Measurements from ENCODE around the gene WFDC10A.
A peak's percentile ranks its signal among the peaks of the same experiment; 100 is the strongest.
"Not testable (repeated sequence)": the region's sequence is repeated elsewhere in the genome, so short reads cannot be mapped to it uniquely, and the experiment has no call there.

The WFDC10A gene

DNA sequence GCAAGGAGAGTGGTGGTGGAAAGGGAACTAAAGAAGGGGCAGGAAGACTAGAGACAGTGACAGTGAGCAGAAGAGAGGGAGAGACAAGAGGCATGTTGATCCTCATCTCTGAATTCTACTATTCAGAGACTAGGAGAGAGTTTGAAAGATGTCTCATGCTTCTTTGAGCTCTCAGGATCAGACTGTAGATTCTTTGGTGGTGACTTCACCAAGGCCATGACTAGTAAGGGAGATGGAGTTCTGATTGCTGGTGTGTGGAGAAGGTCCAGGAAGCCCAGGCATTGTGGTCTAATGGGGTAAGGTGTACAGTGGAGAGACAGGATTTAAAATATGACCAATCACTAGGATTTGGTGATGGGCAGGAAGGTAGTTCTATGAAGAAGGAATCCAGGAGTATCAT lies 832 bp downstream of the WFDC10A start:
- H3K36me3 Mint-ChIP-seq, result no peaks in the 10 kb centered on the region
- H3K9me3 Mint-ChIP-seq, result no peaks in the 10 kb centered on the region
- DNase-seq (ENCODE audit: low spot score in 2 of 2) (no peak), ATAC-seq (no peak)
- H3K4me1 Mint-ChIP-seq, result no peaks in the 10 kb centered on the region
- H3K27ac Mint-ChIP-seq, result no peak overlapping the region
- H3K4me3 Mint-ChIP-seq, result no peak overlapping the region

DNA sequence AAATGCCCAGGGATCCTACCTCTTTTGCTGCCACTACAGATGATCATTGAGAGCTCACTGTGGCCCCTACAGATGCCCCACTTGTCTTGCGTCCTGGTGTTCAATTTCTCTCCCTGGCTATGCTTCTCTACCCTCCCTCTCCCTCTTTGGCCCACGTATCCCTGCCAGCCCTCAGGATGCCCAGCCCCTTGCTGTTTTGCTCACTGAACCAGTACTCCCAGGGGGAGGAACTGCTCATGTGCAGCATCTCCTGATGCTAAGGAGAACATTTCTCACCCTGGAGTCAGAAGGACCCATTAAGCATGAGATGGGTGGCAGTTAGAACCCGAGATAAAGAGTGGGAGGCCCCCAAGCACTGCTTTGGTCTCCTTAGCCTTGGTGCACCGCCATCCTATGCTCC lies 1.6 kb downstream of the WFDC10A start, which contains the start of gene WFDC9:
TSS of gene WFDC9 (minus strand) at position 101 of the 400 bp plus-strand sequence. CDS start 21,103 bp downstream, outside the sequence.
- DNase-seq (ENCODE audit: low spot score in 2 of 2), result no peak
- Mint-ChIP-seq H3K4me1 (no peaks in the 10 kb centered on the region), H3K36me3 (no peaks in the 10 kb centered on the region), H3K9me3 (no peaks in the 10 kb centered on the region), H3K4me3 (no peak within 1 kb of the TSS), H3K27ac (no peak within 1 kb of the TSS)
- no peak for ATAC-seq

DNA sequence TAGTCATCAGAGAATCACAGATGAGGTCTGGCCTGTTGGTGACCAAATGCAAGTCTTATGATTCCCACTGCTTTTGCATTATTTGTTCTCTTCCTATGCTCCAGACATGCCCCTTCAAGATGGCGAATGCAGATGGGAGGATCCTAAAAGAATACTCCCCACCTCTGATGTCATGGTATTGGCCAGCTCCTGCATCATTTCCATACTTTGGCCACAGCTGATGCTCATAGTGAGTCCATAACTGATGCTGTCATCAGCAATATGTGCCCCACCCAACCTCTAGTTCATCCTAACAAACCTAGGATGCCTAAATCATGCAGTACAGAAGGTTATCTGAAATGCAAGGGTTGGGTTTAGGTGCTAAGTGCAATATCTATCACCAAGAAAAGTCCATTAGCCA lies 7.0 kb downstream of the WFDC10A start:
- H3K9me3 Mint-ChIP-seq, result no peaks in the 10 kb centered on the region
- no peak for DNase-seq (ENCODE audit: low spot score in 2 of 2)
- H3K36me3 Mint-ChIP-seq, result no peaks in the 10 kb centered on the region
- no peak overlapping the region for H3K27ac Mint-ChIP-seq
- no peaks in the 10 kb centered on the region for H3K4me1 Mint-ChIP-seq
- no peak overlapping the region for H3K4me3 Mint-ChIP-seq
- no peak for ATAC-seq

DNA sequence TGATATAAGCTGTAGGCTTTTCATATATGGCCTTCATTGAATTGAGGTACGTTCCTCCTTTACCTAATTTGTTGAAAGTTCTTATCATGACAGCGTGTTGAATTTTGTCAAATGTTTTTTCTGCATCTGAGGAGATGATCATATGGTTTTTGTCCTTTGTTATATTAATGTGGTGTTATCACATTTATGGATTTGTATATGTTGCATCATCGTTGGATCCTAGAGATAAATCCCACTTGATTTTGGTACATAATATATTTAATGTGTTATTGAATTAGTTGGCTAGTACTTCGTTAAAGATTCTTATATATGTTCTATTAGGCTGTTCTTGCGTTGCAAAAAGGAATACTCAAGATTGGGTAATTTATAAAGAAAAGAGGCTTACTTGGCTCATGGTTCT lies 10.1 kb downstream of the WFDC10A start:
- H3K4me3 Mint-ChIP-seq, result no peak overlapping the region
- DNase-seq (ENCODE audit: low spot score in 2 of 2) (no peak), ATAC-seq (no peak)
- no peak overlapping the region for H3K27ac Mint-ChIP-seq
- no peaks in the 10 kb centered on the region for H3K36me3 Mint-ChIP-seq
- H3K9me3 Mint-ChIP-seq, result no peaks in the 10 kb centered on the region
- no peaks in the 10 kb centered on the region for H3K4me1 Mint-ChIP-seq

DNA sequence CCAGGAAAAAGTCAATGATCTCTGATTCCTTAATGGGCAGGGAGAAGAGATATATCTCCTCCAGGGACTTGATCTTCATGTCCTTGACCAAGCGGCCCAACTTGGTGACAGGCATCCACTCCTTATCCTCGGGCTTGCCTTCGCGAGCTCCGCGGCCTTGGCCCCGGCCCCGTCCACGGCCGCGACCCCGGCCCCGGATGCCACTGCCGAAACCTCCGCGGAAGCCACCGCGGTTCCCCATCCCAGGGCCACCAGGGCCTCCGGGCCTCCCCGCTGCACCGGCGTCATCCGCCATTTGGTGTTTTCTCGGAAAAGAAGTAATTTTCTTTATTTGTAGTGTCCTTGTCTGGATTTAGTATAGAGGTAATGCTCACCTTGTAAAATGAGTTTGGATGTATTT lies 11.5 kb downstream of the WFDC10A start:
- not testable (repeated sequence) for H3K4me3 Mint-ChIP-seq; H3K9me3 Mint-ChIP-seq; ATAC-seq; H3K4me1 Mint-ChIP-seq; H3K27ac Mint-ChIP-seq; H3K36me3 Mint-ChIP-seq; DNase-seq (ENCODE audit: low spot score in 2 of 2)

DNA sequence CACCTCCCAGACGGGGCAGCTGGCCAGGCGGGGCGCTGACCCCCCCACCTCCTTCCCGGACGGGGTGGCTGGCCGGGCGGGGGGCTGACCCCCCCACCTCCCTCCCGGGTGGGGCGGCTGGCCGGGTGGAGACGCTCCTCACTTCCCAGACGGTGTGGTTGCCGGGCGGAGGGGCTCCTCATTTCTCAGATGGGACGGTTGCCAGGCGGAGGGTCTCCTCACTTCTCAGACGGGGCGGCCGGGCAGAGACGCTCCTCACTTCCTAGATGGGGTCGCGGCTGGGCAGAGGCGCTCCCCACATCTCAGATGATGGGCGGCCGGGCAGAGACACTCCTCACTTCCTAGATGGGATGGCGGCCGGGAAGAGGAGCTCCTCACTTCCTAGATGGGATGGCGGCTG lies 16.3 kb downstream of the WFDC10A start:
- DNase-seq (ENCODE audit: low spot score in 2 of 2); H3K36me3 Mint-ChIP-seq; H3K4me1 Mint-ChIP-seq; ATAC-seq; H3K4me3 Mint-ChIP-seq; H3K27ac Mint-ChIP-seq; H3K9me3 Mint-ChIP-seq: not testable (repeated sequence)

DNA sequence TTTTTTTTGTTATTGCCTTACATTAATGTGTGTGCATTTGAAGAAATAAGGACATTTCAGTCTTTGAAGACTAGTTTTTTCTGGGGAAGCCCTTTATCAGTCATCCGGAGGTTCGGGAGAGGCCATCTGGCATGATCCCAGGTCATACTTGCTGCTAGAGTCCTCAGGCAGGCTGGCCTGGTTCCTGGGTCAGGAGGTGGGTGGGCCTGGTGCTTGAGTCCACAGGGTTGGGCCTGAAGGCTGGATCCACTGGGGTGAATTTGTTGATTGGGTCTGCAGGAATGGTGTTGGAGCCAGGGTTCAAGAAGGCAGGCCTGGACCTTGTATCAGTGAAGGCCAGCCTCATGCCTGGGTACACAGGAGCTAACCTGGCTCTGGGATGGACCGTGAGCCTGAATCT lies 17.3 kb downstream of the WFDC10A start:
- DNase-seq (ENCODE audit: low spot score in 2 of 2), result no peak
- Mint-ChIP-seq H3K27ac (no peak overlapping the region), H3K4me3 (no peak overlapping the region), H3K36me3 (no peaks in the 10 kb centered on the region), H3K4me1 (no peaks in the 10 kb centered on the region), H3K9me3 (no peaks in the 10 kb centered on the region)
- no peak for ATAC-seq

DNA sequence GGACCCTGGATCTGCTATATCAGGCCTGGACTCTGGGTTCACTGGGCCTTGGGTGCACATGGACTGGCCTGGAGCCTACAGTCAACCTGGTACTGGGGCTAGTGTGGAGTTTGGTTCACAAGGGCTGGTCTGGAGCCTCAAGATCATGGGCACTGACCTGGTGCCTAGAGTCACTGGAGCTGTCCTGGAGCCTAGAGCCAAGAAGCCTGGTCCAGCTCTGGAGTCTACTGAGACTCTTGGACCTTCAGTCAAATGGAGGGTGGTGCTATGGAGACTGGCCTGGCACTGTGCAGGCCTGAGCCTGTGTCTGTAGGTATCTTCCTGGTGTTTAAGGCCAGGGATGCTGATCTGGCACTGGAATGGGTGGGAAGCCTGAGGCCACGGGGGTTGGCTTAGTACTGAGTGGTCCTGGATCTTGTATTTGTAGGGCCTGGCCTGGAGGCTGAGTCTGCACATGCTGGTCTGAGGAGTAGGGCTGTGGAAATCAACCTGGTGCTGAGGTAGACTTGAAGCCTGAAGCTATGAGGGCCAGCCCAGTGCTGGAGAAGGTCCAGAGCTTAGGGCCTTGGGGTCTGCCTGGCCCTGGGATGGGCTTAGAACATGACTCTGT lies 18.0 kb downstream of the WFDC10A start:
- H3K4me1 Mint-ChIP-seq, result no peaks in the 10 kb centered on the region
- H3K9me3 Mint-ChIP-seq, result no peaks in the 10 kb centered on the region
- no peak overlapping the region for H3K27ac Mint-ChIP-seq
- peak; percentile 36 for ATAC-seq
- H3K36me3 Mint-ChIP-seq, result no peaks in the 10 kb centered on the region
- no peak for DNase-seq (ENCODE audit: low spot score in 2 of 2)
- no peak overlapping the region for H3K4me3 Mint-ChIP-seq

DNA sequence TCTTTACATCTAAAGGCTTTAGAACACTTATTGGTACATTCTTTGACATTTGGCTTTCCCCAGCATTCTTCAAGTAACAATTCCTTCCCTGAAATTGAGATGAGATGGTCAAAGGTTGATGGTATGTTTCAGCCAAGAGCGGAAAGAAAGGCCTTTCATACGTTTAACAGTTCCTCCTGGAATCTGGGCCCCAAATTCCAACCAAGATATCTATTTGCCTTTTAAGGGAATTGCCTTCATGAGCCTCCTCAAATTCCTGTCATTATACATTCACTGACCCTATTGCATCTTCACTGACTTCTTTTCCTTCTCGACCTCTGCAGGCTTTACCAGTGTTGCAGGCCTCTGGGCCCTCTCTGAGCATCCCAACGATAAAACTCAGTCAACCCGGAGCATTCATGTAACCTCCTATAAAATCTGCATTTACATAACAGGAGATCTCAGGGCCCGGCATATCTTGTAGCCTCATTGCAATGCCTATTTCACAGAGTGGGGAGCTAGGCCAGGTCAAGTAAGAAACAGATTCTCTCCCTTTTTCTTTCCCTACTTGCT lies 19.8 kb downstream of the WFDC10A start:
- Mint-ChIP-seq H3K4me1 (no peaks in the 10 kb centered on the region), H3K4me3 (no peak overlapping the region), H3K36me3 (no peaks in the 10 kb centered on the region), H3K9me3 (no peaks in the 10 kb centered on the region), H3K27ac (no peak overlapping the region)
- DNase-seq (ENCODE audit: low spot score in 2 of 2) (no peak), ATAC-seq (no peak)

DNA sequence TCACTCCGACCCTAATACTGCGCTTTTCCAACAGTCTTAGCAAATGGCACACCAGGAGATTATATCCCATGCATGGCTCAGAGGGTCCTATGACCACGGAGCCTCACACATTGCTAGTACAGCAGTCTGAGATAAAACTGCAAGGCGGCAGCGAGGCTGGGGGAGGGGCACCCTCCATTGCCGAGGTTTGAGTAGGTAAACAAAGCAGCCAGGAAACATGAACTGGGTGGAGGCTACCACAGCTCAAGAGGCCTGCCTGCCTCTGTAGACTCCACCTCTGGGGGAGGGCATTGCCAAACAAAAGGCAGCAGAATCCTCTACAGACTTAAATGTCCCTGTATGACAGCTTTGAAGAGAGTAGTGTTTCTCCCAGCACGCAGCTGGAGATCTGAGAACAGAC lies 22.2 kb downstream of the WFDC10A start:
- H3K9me3 Mint-ChIP-seq; H3K4me1 Mint-ChIP-seq; H3K27ac Mint-ChIP-seq; ATAC-seq; H3K4me3 Mint-ChIP-seq; DNase-seq (ENCODE audit: low spot score in 2 of 2); H3K36me3 Mint-ChIP-seq: not testable (repeated sequence)

DNA sequence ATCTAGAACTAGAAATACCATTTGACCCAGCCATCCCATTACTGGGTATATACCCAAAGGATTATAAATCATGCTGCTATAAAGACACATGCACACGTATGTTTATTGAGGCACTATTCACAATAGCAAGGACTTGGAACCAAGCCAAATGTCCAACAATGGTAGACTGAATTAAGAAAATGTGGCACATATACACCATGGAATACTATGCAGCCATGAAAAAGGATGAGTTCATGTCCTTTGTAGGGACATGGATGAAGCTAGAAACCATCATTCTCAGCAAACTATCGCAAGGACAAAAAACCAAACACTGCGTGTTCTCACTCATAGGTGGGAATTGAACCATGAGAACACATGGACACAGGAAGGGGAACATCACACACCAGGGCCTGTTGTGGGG lies 27.5 kb downstream of the WFDC10A start:
- H3K4me1 Mint-ChIP-seq; H3K27ac Mint-ChIP-seq; DNase-seq (ENCODE audit: low spot score in 2 of 2); ATAC-seq; H3K36me3 Mint-ChIP-seq; H3K9me3 Mint-ChIP-seq; H3K4me3 Mint-ChIP-seq: not testable (repeated sequence)

DNA sequence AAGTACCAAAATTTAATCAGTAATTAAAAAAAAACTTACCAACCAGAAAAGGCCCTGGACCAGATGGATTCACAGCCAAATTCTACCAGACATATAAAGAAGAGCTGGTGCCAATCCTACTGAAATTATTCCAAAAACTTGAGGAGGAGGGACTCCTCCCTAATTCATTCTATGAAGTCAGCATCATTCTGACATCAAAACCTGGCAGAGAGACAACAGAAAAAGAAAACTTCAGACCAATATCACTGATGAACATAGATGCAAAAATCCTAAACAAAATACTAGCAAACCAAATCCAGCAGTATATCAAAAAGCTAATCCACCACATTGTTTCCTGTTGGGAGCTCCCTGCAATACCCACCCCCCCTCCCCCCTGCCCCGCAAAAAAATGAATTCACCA lies 40.6 kb downstream of the WFDC10A start, which contains the start of gene WFDC11:
TSS of gene WFDC11 (minus strand) at position 101 of the 400 bp plus-strand sequence. CDS start 19,639 bp downstream, outside the sequence.
- ATAC-seq, result no peak
- no peak within 1 kb of the TSS for H3K4me3 Mint-ChIP-seq
- H3K4me1 Mint-ChIP-seq, result no peaks in the 10 kb centered on the region
- no peaks in the 10 kb centered on the region for H3K9me3 Mint-ChIP-seq
- no peak within 1 kb of the TSS for H3K27ac Mint-ChIP-seq
- no peaks in the 10 kb centered on the region for H3K36me3 Mint-ChIP-seq
- DNase-seq (ENCODE audit: low spot score in 2 of 2), result no peak

DNA sequence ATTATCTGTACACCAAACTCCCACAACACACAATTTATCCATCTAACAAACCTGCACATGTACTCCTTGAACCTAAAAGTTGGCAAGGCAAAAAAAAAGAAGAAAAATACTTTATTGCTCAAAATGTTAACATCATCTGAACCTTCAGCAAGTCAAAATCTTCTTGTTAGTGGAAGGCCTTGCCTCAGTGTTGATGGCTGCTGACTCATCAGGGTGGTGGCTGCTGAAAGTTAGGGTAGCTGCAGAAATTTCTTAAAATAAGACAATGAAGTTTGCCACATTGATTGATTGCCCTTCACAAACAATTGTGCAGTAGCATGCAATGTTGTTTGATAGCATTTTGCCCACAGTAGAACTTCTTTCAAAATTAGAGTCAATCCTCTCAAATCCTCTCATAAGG lies 43.2 kb downstream of the WFDC10A start:
- Mint-ChIP-seq H3K9me3 (peaks cover 2% of the 10 kb centered on the region), H3K4me1 (no peaks in the 10 kb centered on the region), H3K27ac (no peak overlapping the region), H3K4me3 (no peak overlapping the region), H3K36me3 (no peaks in the 10 kb centered on the region)
- ATAC-seq (no peak), DNase-seq (ENCODE audit: low spot score in 2 of 2) (no peak)

DNA sequence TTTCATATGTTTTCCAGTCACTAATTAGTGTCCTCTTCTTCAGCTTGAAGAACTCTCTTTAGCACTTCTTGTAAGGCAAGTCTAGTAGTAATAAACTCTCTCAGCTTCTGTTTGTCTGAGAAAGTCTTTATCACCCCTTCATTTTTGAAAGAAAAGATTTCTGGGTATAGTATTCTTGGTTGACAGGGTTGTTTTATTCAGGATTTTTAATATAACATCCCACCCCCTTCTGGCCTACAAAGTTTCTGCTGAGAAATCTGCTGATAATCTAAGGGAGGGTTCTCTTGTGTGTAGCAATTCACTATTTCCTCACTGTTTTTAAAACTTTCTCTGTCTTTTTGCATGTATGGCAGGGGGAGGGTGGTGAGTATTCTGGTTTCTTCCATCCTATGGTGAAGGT lies 50.1 kb downstream of the WFDC10A start:
- no peak overlapping the region for H3K4me3 Mint-ChIP-seq
- no peaks in the 10 kb centered on the region for H3K36me3 Mint-ChIP-seq
- DNase-seq (ENCODE audit: low spot score in 2 of 2) (no peak), ATAC-seq (no peak)
- no peak overlapping the region for H3K27ac Mint-ChIP-seq
- no peaks in the 10 kb centered on the region for H3K4me1 Mint-ChIP-seq
- peaks cover 3% of the 10 kb centered on the region for H3K9me3 Mint-ChIP-seq
